ENCODE data around the gene KCNE5. TPM values are rescaled to one million over a fixed set of nuclear protein-coding genes. Genes with fewer than 3 reads are reported as not detected.
"Not testable (repeated sequence)": the region's sequence is repeated elsewhere in the genome, so short reads cannot be mapped to it uniquely, and the experiment has no call there.

The KCNE5 gene
- polyA plus RNA-seq, 1 donor from 2014 or later: 0.42 TPM

DNA sequence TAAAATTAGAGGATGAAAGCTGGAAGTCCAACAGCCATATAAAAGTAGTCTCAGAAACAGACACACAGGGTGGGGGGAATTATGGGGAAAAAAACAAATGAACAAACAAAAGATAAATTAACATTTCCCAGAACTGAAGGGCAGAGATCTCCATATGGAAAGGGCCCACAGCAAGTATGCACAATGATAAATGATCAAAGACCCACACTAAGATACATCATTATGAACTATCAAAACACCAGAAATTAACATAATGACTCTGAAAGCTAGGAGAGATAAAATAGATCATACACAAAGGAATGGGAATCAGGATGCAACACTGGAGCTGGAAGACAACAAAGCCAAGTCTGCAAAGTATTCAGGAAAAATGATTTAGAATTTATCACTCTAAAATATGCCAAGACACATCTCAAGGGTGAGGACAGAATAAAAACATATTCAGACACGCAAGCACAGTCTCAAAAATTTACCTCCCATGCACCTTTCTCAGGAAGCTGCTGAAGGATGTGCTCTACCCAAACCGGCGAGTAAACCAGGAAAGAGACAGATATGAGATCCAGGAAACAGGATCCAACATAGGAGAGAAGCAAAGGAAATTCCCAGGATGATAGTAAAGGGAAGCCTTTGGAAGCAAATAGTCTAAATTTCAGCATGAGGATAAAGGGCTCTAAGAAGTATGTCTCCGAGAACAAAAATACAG, 30.7 kb upstream of the KCNE5 start:
- Histone ChIP-seq H3K27ac (ENCODE audit: low read length) (no peak overlapping the region), H3K9me2 (ENCODE audit: insufficient read depth, low read length) (no peaks in the 10 kb centered on the region), H3F3A (ENCODE audit: insufficient read depth, low read length, poor library complexity, severe bottlenecking) (no peaks in the 10 kb centered on the region), H3K4me2 (ENCODE audit: low read length) (no peak overlapping the region), H3K9ac (ENCODE audit: low read length) (no peak overlapping the region), H3K79me2 (replicated peaks; ENCODE audit: insufficient read depth, low read length) (no peaks in the 10 kb centered on the region), H2AFZ (ENCODE audit: low read depth, low read length) (no peak overlapping the region), H4K20me1 (ENCODE audit: insufficient read depth) (no peaks in the 10 kb centered on the region), H3K4me3 (ENCODE audit: low read length) (no peak overlapping the region), H3K27me3 (ENCODE audit: insufficient read depth, low read depth, low read length) (no peaks in the 10 kb centered on the region), H3K9me3 (ENCODE audit: low read length) (no peaks in the 10 kb centered on the region), H3K36me3 (ENCODE audit: insufficient read depth, low read length) (no peaks in the 10 kb centered on the region)
- TF ChIP-seq EP300 (conservative IDR thresholded peaks at IDR 0.05; ENCODE audit: poor library complexity, severe bottlenecking) (no peak), TAF1 (IDR thresholded peaks at IDR 0.05; ENCODE audit: low read depth) (no peak), EZH2 (IDR thresholded peaks at IDR 0.05; ENCODE audit: borderline replicate concordance, insufficient read depth, low read length, poor library complexity, severe bottlenecking) (no peak), RAD21 (conservative IDR thresholded peaks at IDR 0.05) (no peak), SMC3 (conservative IDR thresholded peaks at IDR 0.05; ENCODE audit: poor library complexity) (no peak), MXI1 (conservative IDR thresholded peaks at IDR 0.05; ENCODE audit: poor library complexity, severe bottlenecking) (no peak), POLR2AphosphoS5 (IDR thresholded peaks at IDR 0.05) (no peak)
- TF ChIP-seq, protein P1, sequence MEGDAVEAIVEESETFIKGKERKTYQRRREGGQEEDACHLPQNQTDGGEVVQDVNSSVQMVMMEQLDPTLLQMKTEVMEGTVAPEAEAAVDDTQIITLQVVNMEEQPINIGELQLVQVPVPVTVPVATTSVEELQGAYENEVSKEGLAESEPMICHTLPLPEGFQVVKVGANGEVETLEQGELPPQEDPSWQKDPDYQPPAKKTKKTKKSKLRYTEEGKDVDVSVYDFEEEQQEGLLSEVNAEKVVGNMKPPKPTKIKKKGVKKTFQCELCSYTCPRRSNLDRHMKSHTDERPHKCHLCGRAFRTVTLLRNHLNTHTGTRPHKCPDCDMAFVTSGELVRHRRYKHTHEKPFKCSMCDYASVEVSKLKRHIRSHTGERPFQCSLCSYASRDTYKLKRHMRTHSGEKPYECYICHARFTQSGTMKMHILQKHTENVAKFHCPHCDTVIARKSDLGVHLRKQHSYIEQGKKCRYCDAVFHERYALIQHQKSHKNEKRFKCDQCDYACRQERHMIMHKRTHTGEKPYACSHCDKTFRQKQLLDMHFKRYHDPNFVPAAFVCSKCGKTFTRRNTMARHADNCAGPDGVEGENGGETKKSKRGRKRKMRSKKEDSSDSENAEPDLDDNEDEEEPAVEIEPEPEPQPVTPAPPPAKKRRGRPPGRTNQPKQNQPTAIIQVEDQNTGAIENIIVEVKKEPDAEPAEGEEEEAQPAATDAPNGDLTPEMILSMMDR (IDR thresholded peaks at IDR 0.05; ENCODE audit: poor library complexity, severe bottlenecking): no peak
- TF ChIP-seq, protein P2, sequence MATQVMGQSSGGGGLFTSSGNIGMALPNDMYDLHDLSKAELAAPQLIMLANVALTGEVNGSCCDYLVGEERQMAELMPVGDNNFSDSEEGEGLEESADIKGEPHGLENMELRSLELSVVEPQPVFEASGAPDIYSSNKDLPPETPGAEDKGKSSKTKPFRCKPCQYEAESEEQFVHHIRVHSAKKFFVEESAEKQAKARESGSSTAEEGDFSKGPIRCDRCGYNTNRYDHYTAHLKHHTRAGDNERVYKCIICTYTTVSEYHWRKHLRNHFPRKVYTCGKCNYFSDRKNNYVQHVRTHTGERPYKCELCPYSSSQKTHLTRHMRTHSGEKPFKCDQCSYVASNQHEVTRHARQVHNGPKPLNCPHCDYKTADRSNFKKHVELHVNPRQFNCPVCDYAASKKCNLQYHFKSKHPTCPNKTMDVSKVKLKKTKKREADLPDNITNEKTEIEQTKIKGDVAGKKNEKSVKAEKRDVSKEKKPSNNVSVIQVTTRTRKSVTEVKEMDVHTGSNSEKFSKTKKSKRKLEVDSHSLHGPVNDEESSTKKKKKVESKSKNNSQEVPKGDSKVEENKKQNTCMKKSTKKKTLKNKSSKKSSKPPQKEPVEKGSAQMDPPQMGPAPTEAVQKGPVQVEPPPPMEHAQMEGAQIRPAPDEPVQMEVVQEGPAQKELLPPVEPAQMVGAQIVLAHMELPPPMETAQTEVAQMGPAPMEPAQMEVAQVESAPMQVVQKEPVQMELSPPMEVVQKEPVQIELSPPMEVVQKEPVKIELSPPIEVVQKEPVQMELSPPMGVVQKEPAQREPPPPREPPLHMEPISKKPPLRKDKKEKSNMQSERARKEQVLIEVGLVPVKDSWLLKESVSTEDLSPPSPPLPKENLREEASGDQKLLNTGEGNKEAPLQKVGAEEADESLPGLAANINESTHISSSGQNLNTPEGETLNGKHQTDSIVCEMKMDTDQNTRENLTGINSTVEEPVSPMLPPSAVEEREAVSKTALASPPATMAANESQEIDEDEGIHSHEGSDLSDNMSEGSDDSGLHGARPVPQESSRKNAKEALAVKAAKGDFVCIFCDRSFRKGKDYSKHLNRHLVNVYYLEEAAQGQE (IDR thresholded peaks at IDR 0.05; ENCODE audit: borderline replicate concordance): no peak

DNA sequence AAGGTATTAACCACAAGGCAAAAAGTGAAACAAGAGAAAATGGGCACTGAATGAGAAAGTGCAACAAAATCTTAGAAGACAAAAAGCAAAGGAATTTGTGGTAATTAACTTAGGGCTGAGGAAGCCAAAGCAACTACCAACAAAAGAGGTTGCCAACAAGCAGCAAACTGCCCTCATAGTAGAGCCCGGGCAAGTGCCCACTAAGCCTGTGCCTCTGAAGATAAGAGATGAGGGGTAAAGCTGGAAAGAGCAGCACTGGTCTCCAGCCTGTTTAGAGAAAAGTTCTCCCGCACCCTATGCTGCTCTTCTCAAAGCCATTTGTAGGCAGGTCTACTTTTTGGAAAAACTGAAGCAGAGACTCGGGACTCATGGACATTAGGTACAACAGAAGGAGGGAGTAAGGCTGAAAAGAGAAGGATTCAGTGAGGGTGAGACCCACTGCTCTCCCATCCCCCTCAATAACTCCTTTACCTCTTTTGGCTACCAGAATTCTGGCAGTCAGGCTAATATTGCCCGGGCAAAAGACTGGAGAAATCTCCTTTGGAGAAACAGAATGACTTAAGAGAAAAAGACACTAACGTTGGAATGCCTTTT, 29.6 kb upstream of the KCNE5 start:
- Histone ChIP-seq H2AFZ (ENCODE audit: low read depth, low read length) (no peak overlapping the region), H3K9me3 (ENCODE audit: low read length) (no peaks in the 10 kb centered on the region), H3K27ac (ENCODE audit: low read length) (no peak overlapping the region), H3K9me2 (ENCODE audit: insufficient read depth, low read length) (no peaks in the 10 kb centered on the region), H3K4me2 (ENCODE audit: low read length) (no peak overlapping the region), H3K4me3 (ENCODE audit: low read length) (no peak overlapping the region), H3F3A (ENCODE audit: insufficient read depth, low read length, poor library complexity, severe bottlenecking) (no peaks in the 10 kb centered on the region), H3K79me2 (replicated peaks; ENCODE audit: insufficient read depth, low read length) (no peaks in the 10 kb centered on the region), H3K36me3 (ENCODE audit: insufficient read depth, low read length) (no peaks in the 10 kb centered on the region), H3K9ac (ENCODE audit: low read length) (no peak overlapping the region), H4K20me1 (ENCODE audit: insufficient read depth) (no peaks in the 10 kb centered on the region), H3K27me3 (ENCODE audit: insufficient read depth, low read depth, low read length) (no peaks in the 10 kb centered on the region)
- TF ChIP-seq EP300 (conservative IDR thresholded peaks at IDR 0.05; ENCODE audit: poor library complexity, severe bottlenecking) (no peak), SMC3 (conservative IDR thresholded peaks at IDR 0.05; ENCODE audit: poor library complexity) (no peak), MXI1 (conservative IDR thresholded peaks at IDR 0.05; ENCODE audit: poor library complexity, severe bottlenecking) (no peak), EZH2 (IDR thresholded peaks at IDR 0.05; ENCODE audit: borderline replicate concordance, insufficient read depth, low read length, poor library complexity, severe bottlenecking) (no peak), TAF1 (IDR thresholded peaks at IDR 0.05; ENCODE audit: low read depth) (no peak), RAD21 (conservative IDR thresholded peaks at IDR 0.05) (no peak), POLR2AphosphoS5 (IDR thresholded peaks at IDR 0.05) (no peak)
- TF ChIP-seq, protein P2 (IDR thresholded peaks at IDR 0.05; ENCODE audit: borderline replicate concordance): no peak
- TF ChIP-seq, protein P1 (IDR thresholded peaks at IDR 0.05; ENCODE audit: poor library complexity, severe bottlenecking): no peak

DNA sequence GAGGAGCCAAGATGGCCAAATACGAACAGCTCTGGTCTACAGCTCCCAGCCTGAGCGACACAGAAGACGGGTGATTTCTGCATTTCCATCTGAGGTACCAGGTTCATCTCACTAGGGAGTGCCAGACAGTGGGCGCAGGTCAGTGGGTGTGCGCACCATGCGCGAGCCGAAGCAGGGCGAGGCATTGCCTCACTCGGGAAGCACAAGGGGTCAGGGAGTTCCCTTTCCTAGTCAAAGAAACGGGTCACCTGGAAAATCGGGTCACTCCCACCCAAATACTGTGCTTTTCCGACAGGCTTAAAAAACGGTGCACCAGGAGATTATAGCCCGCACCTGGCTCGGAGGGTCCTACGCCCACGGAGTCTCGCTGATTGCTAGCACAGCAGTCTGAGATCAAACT, 19.7 kb upstream of the KCNE5 start:
- not testable (repeated sequence) for H3K27ac ChIP-seq (ENCODE audit: low read length); H3K36me3 ChIP-seq (ENCODE audit: insufficient read depth, low read length); H3K79me2 ChIP-seq (replicated peaks; ENCODE audit: insufficient read depth, low read length); H4K20me1 ChIP-seq (ENCODE audit: insufficient read depth); H2AFZ ChIP-seq (ENCODE audit: low read depth, low read length); H3K9me3 ChIP-seq (ENCODE audit: low read length); H3K9ac ChIP-seq (ENCODE audit: low read length); H3K9me2 ChIP-seq (ENCODE audit: insufficient read depth, low read length); H3K27me3 ChIP-seq (ENCODE audit: insufficient read depth, low read depth, low read length); H3K4me3 ChIP-seq (ENCODE audit: low read length); H3F3A ChIP-seq (ENCODE audit: insufficient read depth, low read length, poor library complexity, severe bottlenecking); H3K4me2 ChIP-seq (ENCODE audit: low read length)

Data from neural cell (in vitro differentiated cells).